Measurements from ENCODE around the gene CYP3A7. TPM values are rescaled to one million over a fixed set of nuclear protein-coding genes. Genes with fewer than 3 reads are reported as not detected.
"Not testable (repeated sequence)": the region's sequence is repeated elsewhere in the genome, so short reads cannot be mapped to it uniquely, and the experiment has no call there.

CYP3A7 gene
- total RNA-seq, 3 donors from 2014 or later: 0.39 to 0.82 TPM; not detected in 1

GRCh38 chr7:99742737-99743394, 7.9 kb upstream of the CYP3A7 start:
- Histone ChIP-seq H3K36me3 (ENCODE audit: low read depth) (no peaks in the 10 kb centered on the region), H3K4me1 (ENCODE audit: low read depth) (no peaks in the 10 kb centered on the region), H3K9me3 (no peaks in the 10 kb centered on the region), H3K4me3 (no peak overlapping the region)
- ATAC-seq (no peak), DNase-seq (no peak)
- intact Hi-C loops (cut with DNase I, micrococcal nuclease): no loop called here
- no peak for TF ChIP-seq CTCF (IDR thresholded peaks at IDR 0.05)

GRCh38 chr7:99741441-99741795, 6.4 kb upstream of the CYP3A7 start:
- no peak for TF ChIP-seq CTCF (IDR thresholded peaks at IDR 0.05)
- Histone ChIP-seq H3K4me3 (no peak overlapping the region), H3K36me3 (ENCODE audit: low read depth) (no peaks in the 10 kb centered on the region), H3K9me3 (no peaks in the 10 kb centered on the region), H3K4me1 (ENCODE audit: low read depth) (no peaks in the 10 kb centered on the region)
- intact Hi-C loops (cut with DNase I, micrococcal nuclease): no loop called here
- no peak for DNase-seq
- no peak for ATAC-seq

- no peaks in the 10 kb centered on the region for H3K9me3 ChIP-seq
- TF ChIP-seq CTCF (IDR thresholded peaks at IDR 0.05): no peak
- DNase-seq (no peak), ATAC-seq (no peak)
- no peaks in the 10 kb centered on the region for H3K36me3 ChIP-seq (ENCODE audit: low read depth)
- H3K4me1 ChIP-seq (ENCODE audit: low read depth): no peaks in the 10 kb centered on the region
- intact Hi-C loops (cut with DNase I, micrococcal nuclease): no loop called here
- no peak overlapping the region for H3K4me3 ChIP-seq
Observed at GRCh38 chr7:99740573-99741440, 5.8 kb upstream of the CYP3A7 start.

GRCh38 chr7:99739699-99740572, 4.9 kb upstream of the CYP3A7 start:
- Histone ChIP-seq H3K36me3 (ENCODE audit: low read depth) (no peaks in the 10 kb centered on the region), H3K4me3 (no peak overlapping the region), H3K9me3 (no peaks in the 10 kb centered on the region), H3K4me1 (ENCODE audit: low read depth) (no peaks in the 10 kb centered on the region)
- no peak for TF ChIP-seq CTCF (IDR thresholded peaks at IDR 0.05)
- DNase-seq: no peak
- no peak for ATAC-seq
- intact Hi-C loops (cut with DNase I, micrococcal nuclease): no loop called here

- no peaks in the 10 kb centered on the region for H3K36me3 ChIP-seq (ENCODE audit: low read depth)
- no peaks in the 10 kb centered on the region for H3K9me3 ChIP-seq
- no peak overlapping the region for H3K4me3 ChIP-seq
- no peak for ATAC-seq
- TF ChIP-seq CTCF (IDR thresholded peaks at IDR 0.05): no peak
- no peak for DNase-seq
- intact Hi-C loops (cut with DNase I, micrococcal nuclease): no loop called here
- no peaks in the 10 kb centered on the region for H3K4me1 ChIP-seq (ENCODE audit: low read depth)
Observed at GRCh38 chr7:99737726-99738125, 2.7 kb upstream of the CYP3A7 start.

- H3K9me3 ChIP-seq; intact Hi-C loops (cut with DNase I, micrococcal nuclease); H3K4me1 ChIP-seq (ENCODE audit: low read depth); H3K4me3 ChIP-seq; H3K36me3 ChIP-seq (ENCODE audit: low read depth); ATAC-seq; DNase-seq: not testable (repeated sequence)
Observed at GRCh38 chr7:99736667-99737066, 1.7 kb upstream of the CYP3A7 start.

All from mucosa of descending colon (tissue), 3 donors.